Measurements from ENCODE around the gene NLRP9. TPM values are rescaled to one million over a fixed set of nuclear protein-coding genes. Genes with fewer than 3 reads are reported as not detected.
"Not testable (repeated sequence)": the region's sequence is repeated elsewhere in the genome, so short reads cannot be mapped to it uniquely, and the experiment has no call there.

NLRP9 gene
- total and polyA plus RNA-seq, 7 experiments from 2014 or later = not detected

- intact Hi-C loops (cut with micrococcal nuclease); DNase-seq; CTCF ChIA-PET; ATAC-seq; H3K27ac Mint-ChIP-seq; H3K4me1 ChIP-seq (ENCODE audit: control insufficient read depth in 2 of 2, insufficient read depth in 2 of 2, low read length in 2 of 2); H3K4me3 ChIP-seq (ENCODE audit: low read length); H3K9me3 ChIP-seq (ENCODE audit: control insufficient read depth in 2 of 3, low read length in 3 of 3); H3K36me3 ChIP-seq (ENCODE audit: control insufficient read depth in 2 of 3, insufficient read depth in 3 of 3, low read length in 3 of 3); H3K36me3 Mint-ChIP-seq; H3K27me3 ChIP-seq (ENCODE audit: control insufficient read depth in 2 of 2, insufficient read depth in 2 of 2, low read length in 2 of 2); POLR2A ChIA-PET; H3K4me3 Mint-ChIP-seq; H3K4me1 Mint-ChIP-seq; H3K27ac ChIP-seq (ENCODE audit: low read depth, low read length): not testable (repeated sequence)
- H3K27me3 Mint-ChIP-seq = peaks cover 0 to 41% (median 24%) of the 10 kb centered on the region in 5 donors
- H3K9me3 Mint-ChIP-seq = peaks cover 0 to 11% (median 6%) of the 10 kb centered on the region in 11 donors
These were observed 20.6 kb upstream of the NLRP9 start, which contains the start of gene RFPL4A for GRCh38 chr19:55758797-55759196. Gene RFPL4A, plus strand, starts transcription at chr19:55759097. Its CDS starts 2,704 bp downstream, at chr19:55761801.

GRCh38 chr19:55756808-55757207 lies 18.6 kb upstream of the NLRP9 start:
- H3K36me3 ChIP-seq (ENCODE audit: control insufficient read depth in 2 of 3, insufficient read depth in 3 of 3, low read length in 3 of 3); H3K4me1 ChIP-seq (ENCODE audit: control insufficient read depth in 2 of 2, insufficient read depth in 2 of 2, low read length in 2 of 2); H3K4me3 ChIP-seq (ENCODE audit: low read length); H3K27me3 ChIP-seq (ENCODE audit: control insufficient read depth in 2 of 2, insufficient read depth in 2 of 2, low read length in 2 of 2); H3K36me3 Mint-ChIP-seq; H3K27ac ChIP-seq (ENCODE audit: low read depth, low read length); POLR2A ChIA-PET; H3K9me3 ChIP-seq (ENCODE audit: control insufficient read depth in 2 of 3, low read length in 3 of 3); CTCF ChIA-PET; H3K27ac Mint-ChIP-seq; intact Hi-C loops (cut with micrococcal nuclease); H3K4me3 Mint-ChIP-seq; H3K4me1 Mint-ChIP-seq; ATAC-seq; DNase-seq: not testable (repeated sequence)
- Mint-ChIP-seq H3K9me3 (peaks cover 0 to 11% (median 6%) of the 10 kb centered on the region in 11 donors), H3K27me3 (peaks cover 0 to 46% (median 31%) of the 10 kb centered on the region in 5 donors)

DNA sequence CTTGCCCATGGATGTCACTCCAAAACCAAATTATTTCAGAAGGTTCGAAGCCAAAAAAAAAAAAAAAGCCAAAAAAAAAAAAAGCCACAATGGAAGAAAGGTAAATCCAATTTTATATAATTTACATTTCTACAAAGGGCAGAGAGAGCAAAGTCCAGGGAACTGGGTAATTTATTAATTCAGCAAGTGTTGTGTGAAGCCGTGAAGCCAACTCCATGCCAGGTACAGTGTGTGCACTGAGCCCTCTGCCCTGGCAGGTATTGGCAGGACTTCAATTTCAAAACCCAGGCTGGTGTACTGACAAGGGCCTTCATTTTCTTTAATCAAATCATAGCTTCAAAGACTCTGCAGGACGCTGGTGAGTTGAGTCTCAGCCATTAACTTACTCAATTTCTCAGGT lies 15.2 kb upstream of the NLRP9 start:
- Mint-ChIP-seq H3K4me3 (no peak overlapping the region), H3K4me1 (no peaks in the 10 kb centered on the region), H3K9me3 (peaks cover 0 to 9% (median 1%) of the 10 kb centered on the region in 11 donors), H3K36me3 (peaks cover 0 to 5% (median 0%) of the 10 kb centered on the region in 5 donors), H3K27ac (no peak overlapping the region), H3K27me3 (peaks cover 0 to 37% (median 18%) of the 10 kb centered on the region in 5 donors)
- no peak for ATAC-seq
- CTCF ChIA-PET = no interaction called here
- Histone ChIP-seq H3K36me3 (ENCODE audit: control insufficient read depth in 2 of 3, insufficient read depth in 3 of 3, low read length in 3 of 3) (no peaks in the 10 kb centered on the region), H3K4me1 (ENCODE audit: control insufficient read depth in 2 of 2, insufficient read depth in 2 of 2, low read length in 2 of 2) (no peaks in the 10 kb centered on the region), H3K27me3 (ENCODE audit: control insufficient read depth in 2 of 2, insufficient read depth in 2 of 2, low read length in 2 of 2) (no peaks in the 10 kb centered on the region), H3K4me3 (ENCODE audit: low read length) (no peak overlapping the region), H3K27ac (ENCODE audit: low read depth, low read length) (no peak overlapping the region), H3K9me3 (ENCODE audit: control insufficient read depth in 2 of 3, low read length in 3 of 3) (no peaks in the 10 kb centered on the region)
- intact Hi-C loops (cut with micrococcal nuclease) = no loop called here
- no peak for DNase-seq
- POLR2A ChIA-PET = no interaction called here

DNA sequence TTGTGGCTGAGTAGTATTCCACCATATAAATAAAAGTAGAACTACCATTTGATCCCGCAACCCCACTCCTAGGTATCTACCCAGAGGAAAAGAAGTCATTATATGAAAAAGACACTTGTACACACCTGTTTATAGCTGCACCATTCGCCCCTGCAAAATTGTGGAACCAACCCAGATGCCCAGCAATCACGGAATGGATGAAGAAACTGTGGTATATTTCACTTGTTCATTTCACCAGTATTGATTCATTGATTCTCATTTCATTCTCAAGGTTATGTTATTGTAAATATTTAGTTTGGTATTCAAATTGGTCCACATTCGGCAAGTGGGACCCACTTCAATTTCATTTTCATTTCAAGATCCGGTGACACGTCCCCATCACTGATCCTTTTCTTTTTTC lies 12.5 kb upstream of the NLRP9 start:
- Histone ChIP-seq H3K27me3 (ENCODE audit: control insufficient read depth in 2 of 2, insufficient read depth in 2 of 2, low read length in 2 of 2) (no peaks in the 10 kb centered on the region), H3K36me3 (ENCODE audit: control insufficient read depth in 2 of 3, insufficient read depth in 3 of 3, low read length in 3 of 3) (no peaks in the 10 kb centered on the region), H3K27ac (ENCODE audit: low read depth, low read length) (no peak overlapping the region), H3K4me1 (ENCODE audit: control insufficient read depth in 2 of 2, insufficient read depth in 2 of 2, low read length in 2 of 2) (no peaks in the 10 kb centered on the region), H3K9me3 (ENCODE audit: control insufficient read depth in 2 of 3, low read length in 3 of 3) (no peaks in the 10 kb centered on the region), H3K4me3 (ENCODE audit: low read length) (no peak overlapping the region)
- Mint-ChIP-seq H3K27ac (no peak overlapping the region), H3K4me3 (no peak overlapping the region), H3K4me1 (no peaks in the 10 kb centered on the region), H3K27me3 (peaks cover 0 to 16% (median 13%) of the 10 kb centered on the region in 5 donors), H3K9me3 (peaks cover 0 to 3% (median 0%) of the 10 kb centered on the region in 11 donors), H3K36me3 (peaks cover 0 to 3% (median 0%) of the 10 kb centered on the region in 5 donors)
- DNase-seq (no peak), ATAC-seq (no peak)
- intact Hi-C loops (cut with micrococcal nuclease) = no loop called here
- POLR2A ChIA-PET = no interaction called here
- CTCF ChIA-PET = no interaction called here

GRCh38 chr19:55730378-55730777 lies 7.8 kb downstream of the NLRP9 start:
- H3K9me3 Mint-ChIP-seq = peaks cover 0 to 24% (median 8%) of the 10 kb centered on the region in 11 donors
- POLR2A ChIA-PET; H3K27ac ChIP-seq (ENCODE audit: low read depth, low read length); H3K36me3 Mint-ChIP-seq; H3K4me1 ChIP-seq (ENCODE audit: control insufficient read depth in 2 of 2, insufficient read depth in 2 of 2, low read length in 2 of 2); ATAC-seq; H3K36me3 ChIP-seq (ENCODE audit: control insufficient read depth in 2 of 3, insufficient read depth in 3 of 3, low read length in 3 of 3); H3K4me3 ChIP-seq (ENCODE audit: low read length); CTCF ChIA-PET; H3K9me3 ChIP-seq (ENCODE audit: control insufficient read depth in 2 of 3, low read length in 3 of 3); DNase-seq; H3K27ac Mint-ChIP-seq; intact Hi-C loops (cut with micrococcal nuclease); H3K27me3 ChIP-seq (ENCODE audit: control insufficient read depth in 2 of 2, insufficient read depth in 2 of 2, low read length in 2 of 2); H3K4me3 Mint-ChIP-seq; H3K4me1 Mint-ChIP-seq: not testable (repeated sequence)
- H3K27me3 Mint-ChIP-seq = peaks cover 0 to 17% (median 6%) of the 10 kb centered on the region in 5 donors

- H3K27ac Mint-ChIP-seq = no peak overlapping the region
- ATAC-seq = no peak
- CTCF ChIA-PET = no interaction called here
These were observed 14.7 kb downstream of the NLRP9 start for GRCh38 chr19:55723491-55723890.

DNA sequence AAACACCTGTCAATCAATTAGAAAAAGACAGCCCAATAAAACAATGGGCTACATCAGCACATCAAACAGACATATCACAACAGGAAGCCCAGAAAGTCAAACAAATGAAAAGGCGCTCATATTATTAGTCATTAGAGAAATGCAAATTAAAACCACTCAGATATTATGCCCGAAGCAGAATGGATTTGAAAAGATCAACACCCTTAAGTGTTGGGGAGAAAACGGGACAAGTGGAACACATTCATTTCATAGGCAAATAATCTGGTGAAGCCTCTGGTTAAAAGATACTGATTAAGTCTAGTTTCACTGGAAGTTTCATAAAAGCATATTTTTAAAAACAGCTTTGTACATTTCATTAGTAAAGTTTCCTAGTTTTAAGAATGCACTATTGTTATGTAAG lies 17.4 kb downstream of the NLRP9 start:
- peaks cover 10 to 42% (median 26%) of the 10 kb centered on the region in 11 donors for H3K9me3 Mint-ChIP-seq
- H3K27ac Mint-ChIP-seq = no peak overlapping the region
- ATAC-seq = no peak
- DNase-seq = no peak
- H3K4me1 Mint-ChIP-seq = no peaks in the 10 kb centered on the region
- Histone ChIP-seq H3K9me3 (ENCODE audit: control insufficient read depth in 2 of 3, low read length in 3 of 3) (peaks cover 0 to 21% (median 0%) of the 10 kb centered on the region in 3 experiments), H3K4me1 (ENCODE audit: control insufficient read depth in 2 of 2, insufficient read depth in 2 of 2, low read length in 2 of 2) (no peaks in the 10 kb centered on the region), H3K4me3 (ENCODE audit: low read length) (no peak overlapping the region), H3K27me3 (ENCODE audit: control insufficient read depth in 2 of 2, insufficient read depth in 2 of 2, low read length in 2 of 2) (no peaks in the 10 kb centered on the region), H3K36me3 (ENCODE audit: control insufficient read depth in 2 of 3, insufficient read depth in 3 of 3, low read length in 3 of 3) (no peaks in the 10 kb centered on the region), H3K27ac (ENCODE audit: low read depth, low read length) (no peak overlapping the region)
- ChIA-PET POLR2A (no interaction called here), CTCF (no interaction called here)
- no peak overlapping the region for H3K4me3 Mint-ChIP-seq
- intact Hi-C loops (cut with micrococcal nuclease) = no loop called here
- H3K27me3 Mint-ChIP-seq = peaks cover 0 to 71% (median 54%) of the 10 kb centered on the region in 5 donors
- peaks cover 0 to 15% (median 4%) of the 10 kb centered on the region in 5 donors for H3K36me3 Mint-ChIP-seq

More at GRCh38 chr19:55723491-55723890, 14.7 kb downstream of the NLRP9 start:
- no peaks in the 10 kb centered on the region for H3K4me1 ChIP-seq (ENCODE audit: control insufficient read depth in 2 of 2, insufficient read depth in 2 of 2, low read length in 2 of 2)
- POLR2A ChIA-PET = no interaction called here
- H3K9me3 ChIP-seq (ENCODE audit: control insufficient read depth in 2 of 3, low read length in 3 of 3) = peaks cover 0 to 21% (median 0%) of the 10 kb centered on the region in 3 experiments
- DNase-seq = no peak
- intact Hi-C loops (cut with micrococcal nuclease) = no loop called here
- Mint-ChIP-seq H3K27me3 (peaks cover 0 to 62% (median 42%) of the 10 kb centered on the region in 5 donors), H3K36me3 (peaks cover 0 to 11% (median 4%) of the 10 kb centered on the region in 5 donors), H3K4me1 (no peaks in the 10 kb centered on the region), H3K4me3 (no peak overlapping the region), H3K9me3 (peaks cover 10 to 42% (median 26%) of the 10 kb centered on the region in 11 donors)
- no peak overlapping the region for H3K27ac ChIP-seq (ENCODE audit: low read depth, low read length)
- H3K36me3 ChIP-seq (ENCODE audit: control insufficient read depth in 2 of 3, insufficient read depth in 3 of 3, low read length in 3 of 3) = no peaks in the 10 kb centered on the region
- H3K27me3 ChIP-seq (ENCODE audit: control insufficient read depth in 2 of 2, insufficient read depth in 2 of 2, low read length in 2 of 2) = no peaks in the 10 kb centered on the region
- H3K4me3 ChIP-seq (ENCODE audit: low read length) = no peak overlapping the region

All from naive thymus-derived CD4-positive, alpha-beta T cell (primary cell).